GM19238 (cell line): Measurements from ENCODE around the gene NGFR.

Experiments
- DNase-seq: peaks from one replicate; pipeline ENCODE4 v3.0.0; 2011; ENCODE audit warnings: low spot score; ENCODE audit not compliant: insufficient read length

The NGFR gene

DNA sequence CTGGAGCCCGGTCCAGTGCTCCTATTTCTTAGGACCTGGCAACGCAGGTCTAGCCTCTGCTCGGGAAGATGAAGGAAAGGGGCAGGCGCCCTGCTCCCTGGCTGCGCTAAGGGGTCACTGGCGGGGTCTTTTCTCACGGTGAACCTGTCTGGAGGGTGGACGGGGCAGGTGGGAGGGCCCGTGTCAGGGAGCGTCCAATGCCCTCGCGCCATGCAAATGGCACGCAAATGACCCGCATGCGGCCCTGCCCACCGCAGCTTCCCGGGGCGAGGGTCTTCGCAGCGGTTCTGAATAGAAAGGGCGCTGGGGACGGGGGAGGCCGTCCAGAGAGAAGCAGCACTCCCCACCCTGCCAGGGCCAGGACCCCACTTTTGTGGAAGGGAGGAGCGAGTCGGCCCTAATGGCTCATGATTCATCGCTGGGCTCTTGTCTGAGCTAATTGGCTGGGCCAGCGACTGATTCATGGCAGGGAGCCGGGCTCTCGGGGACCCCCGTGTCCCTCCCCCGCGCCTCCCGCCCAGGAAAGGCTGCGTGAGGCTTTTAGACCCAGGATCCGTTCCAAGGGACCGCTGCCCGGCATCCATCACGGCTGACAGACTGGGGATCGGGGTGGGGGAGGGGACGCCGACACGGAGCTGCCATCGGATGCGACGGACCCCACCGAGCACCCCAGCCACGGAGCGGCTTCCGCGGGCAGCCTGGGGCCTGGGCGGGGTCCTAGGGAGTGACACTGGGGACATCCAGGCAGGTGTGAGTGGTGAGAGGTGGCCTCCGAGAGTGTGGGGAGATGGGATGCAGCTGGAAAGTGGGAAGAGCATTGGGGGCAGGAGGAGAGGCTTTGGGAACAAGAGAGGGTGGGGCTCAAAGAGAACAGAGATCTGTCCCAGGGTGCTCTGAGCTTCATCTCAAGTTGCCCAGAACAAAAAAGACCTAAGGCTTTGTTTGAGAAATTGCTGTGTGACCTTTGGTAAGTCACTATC, 25.0 kb upstream of the NGFR start:
- DNase-seq: no peak

DNA sequence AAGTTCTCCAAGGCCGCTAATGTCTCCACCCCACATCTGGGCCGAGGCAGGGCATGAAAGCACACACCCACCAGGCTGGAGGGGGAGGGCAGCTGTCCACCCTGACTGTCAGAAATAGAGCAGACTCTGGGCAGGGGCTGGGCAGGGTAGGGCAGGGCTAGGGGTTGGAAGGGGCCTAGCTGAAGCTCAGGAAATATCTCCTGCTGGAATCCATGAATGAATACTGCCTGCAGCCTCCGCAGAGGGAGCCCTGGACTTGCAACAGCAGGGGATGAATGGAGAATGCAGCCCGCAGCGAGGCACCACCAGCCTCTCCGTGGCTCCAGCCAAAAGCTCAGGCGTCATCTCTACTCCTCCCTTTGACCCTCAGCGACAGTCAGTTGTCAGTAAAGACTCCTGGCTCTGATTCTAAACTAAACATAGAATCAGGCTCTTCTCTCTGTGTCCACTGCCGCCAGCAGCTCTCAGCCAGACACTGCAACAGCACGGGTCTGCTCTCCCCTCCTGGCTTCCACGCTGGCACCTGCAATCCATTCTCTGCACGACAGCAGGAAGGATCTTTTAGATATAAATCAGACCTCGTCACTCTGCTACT, 23.9 kb upstream of the NGFR start:
- no peak for DNase-seq

DNA sequence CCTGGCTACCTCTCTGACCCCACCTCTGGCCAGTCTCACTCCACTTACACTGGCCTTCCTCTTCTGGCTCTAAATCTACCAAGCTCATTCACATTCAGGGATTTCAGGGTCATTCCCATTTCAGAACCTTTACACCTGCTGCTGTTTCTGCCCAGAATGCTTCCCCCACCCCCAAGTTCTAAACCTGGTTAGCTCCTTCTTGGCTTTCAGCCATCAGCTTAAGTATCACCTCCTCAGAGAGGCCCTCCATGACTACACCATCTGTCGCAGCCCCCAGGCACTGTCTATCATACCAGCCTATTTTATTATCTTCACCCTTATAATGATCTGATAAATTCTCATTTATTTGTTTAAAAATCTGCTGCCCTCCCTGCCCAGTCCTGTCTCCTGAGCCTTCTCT, 23.3 kb upstream of the NGFR start:
- DNase-seq: no peak

DNA sequence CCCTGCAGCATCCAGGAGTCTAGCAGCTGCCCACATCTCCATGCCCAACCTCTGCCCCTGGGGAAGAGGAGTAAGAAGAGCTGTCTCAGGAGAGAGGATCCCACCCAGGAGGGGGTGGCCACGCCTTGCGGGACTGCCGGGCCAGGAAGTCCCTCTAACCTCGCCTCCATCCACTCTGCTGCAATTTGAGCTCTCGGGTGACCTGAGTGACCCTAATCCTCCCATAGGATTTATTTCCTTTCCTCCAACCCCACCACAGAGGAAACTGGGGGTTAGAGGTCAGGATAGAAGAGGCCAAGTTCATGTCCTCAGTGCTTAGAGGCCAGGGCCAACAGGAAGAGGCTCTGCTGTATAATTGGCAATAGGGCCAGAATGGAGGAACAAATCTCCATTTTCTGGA, 22.6 kb upstream of the NGFR start:
- no peak for DNase-seq

DNA sequence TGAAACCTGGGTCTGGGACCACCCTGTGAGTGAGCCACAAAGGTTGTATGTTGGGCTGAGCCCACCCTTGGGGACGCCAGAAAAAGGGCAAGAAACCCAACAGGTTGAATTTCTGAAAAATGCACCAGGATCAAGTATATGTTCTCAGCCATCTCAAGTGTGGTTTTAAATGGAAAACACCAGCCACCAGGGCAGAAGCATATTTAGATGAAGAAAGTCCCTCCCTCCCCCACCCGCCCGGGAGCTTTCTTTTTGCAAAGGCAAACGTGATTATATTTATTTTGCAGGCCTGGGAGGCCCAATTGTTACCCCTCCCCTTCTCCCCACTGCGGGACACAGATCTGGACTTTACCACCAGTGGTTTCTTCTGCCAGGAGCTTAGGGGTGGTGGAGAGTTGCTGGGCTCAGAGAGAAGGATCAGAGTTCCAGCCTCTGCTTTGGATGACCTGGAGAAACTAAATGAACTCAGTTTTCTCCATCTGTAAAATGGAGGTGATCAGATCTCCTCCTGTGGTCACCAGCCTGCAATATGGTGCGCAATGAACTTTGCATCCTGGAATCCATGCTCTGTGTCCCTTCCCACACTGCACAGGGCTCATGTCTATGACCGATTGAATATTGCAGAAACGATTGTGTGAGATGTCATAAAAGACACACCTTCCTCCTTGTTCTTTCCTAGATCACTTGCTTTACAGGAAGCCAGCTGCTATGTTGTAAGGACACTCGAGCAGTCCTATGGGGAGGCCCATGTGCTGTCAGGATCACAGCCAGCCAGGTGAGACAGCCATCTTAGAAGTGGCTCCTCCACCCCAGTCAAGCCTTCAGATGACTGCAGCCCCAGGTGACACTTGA, 21.0 kb upstream of the NGFR start:
- DNase-seq: no peak

DNA sequence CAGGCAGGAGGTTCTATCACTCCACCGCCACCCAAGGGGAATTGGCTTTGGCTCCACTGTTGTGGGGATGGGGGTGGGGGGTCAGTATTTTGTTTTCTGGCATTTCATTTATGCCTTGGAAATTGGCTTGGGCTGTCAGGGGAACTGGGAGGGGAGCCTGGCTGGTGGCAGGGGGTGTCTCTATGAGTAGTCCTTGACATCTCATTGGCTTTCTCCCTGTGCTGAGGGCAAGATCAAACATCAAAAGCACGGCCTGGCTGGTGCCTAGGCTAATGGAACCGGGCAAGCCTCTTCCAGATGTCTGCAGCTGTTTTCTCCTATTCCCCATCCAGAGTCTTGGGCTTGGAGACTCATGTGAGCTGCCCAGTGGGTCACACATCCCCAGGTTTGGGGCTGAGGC, 17.4 kb upstream of the NGFR start:
- no peak for DNase-seq

DNA sequence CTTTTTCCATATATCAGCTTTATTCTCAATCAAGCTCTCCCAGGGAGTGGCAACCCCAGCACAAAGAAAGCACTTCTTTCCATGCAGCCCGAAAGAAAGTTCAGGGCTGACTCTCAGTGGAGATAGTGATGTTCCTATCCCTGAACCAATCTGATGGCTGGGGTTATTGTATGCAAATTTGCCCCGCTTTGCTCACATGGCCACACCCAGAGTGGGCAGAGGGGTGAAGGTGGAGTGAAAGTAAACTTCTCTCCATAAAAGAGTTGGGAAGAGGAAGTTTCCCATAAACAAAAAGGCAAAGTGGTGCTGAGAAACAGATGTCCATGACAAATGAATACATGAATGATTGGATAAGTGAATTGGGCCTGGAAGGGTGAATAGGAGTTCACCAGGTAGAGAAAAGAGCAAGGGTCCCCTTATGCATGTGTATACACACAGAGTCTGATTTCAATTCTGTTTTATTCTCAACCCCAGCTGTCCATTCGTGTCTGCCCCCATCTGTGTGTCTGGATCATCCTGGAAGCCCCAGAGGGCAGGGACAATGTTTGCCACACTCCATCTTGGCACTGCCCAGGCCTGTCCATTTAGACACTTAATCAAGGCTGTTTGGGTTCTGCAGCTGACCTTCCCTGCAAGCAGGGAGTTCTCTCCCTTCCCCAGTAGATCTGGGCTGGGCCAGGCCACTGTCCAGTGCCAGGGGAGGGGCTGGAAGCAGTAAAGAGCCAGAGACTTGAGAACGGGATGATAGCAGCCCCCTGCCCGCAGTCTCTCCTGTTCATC, 14.1 kb upstream of the NGFR start:
- DNase-seq: no peak

DNA sequence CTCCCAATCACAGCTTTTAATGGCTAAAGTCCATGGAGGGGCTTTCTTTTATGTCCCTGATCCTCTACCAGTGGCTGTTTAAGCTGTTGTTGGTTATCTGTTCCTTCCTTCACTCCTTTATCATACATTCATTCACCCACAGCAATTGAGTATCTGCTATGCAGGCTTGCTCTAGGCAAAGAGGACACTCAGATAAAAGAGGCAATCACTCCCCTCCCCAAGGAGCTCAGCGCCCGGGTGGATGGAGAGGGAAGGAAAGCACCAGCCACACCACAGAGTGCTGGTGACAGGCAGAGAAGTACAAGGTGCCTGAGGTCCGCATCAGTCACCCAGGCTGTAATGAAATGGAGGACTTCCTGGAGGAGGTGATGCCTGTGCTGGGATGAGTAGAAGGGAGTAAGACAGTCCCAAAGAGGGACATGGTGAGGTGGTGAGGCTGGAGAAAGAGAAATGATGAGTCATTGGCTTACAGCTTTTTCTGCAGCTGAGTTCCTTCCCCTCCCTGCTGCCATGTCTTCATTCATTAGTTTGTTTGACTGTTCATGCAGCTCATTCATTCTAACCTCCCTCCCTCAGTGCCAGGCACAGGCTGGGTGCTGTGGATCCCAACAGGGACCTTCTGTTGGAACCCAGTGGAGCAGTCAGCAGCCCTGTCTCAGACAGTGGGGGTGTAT, 12.8 kb upstream of the NGFR start:
- DNase-seq: no peak

DNA sequence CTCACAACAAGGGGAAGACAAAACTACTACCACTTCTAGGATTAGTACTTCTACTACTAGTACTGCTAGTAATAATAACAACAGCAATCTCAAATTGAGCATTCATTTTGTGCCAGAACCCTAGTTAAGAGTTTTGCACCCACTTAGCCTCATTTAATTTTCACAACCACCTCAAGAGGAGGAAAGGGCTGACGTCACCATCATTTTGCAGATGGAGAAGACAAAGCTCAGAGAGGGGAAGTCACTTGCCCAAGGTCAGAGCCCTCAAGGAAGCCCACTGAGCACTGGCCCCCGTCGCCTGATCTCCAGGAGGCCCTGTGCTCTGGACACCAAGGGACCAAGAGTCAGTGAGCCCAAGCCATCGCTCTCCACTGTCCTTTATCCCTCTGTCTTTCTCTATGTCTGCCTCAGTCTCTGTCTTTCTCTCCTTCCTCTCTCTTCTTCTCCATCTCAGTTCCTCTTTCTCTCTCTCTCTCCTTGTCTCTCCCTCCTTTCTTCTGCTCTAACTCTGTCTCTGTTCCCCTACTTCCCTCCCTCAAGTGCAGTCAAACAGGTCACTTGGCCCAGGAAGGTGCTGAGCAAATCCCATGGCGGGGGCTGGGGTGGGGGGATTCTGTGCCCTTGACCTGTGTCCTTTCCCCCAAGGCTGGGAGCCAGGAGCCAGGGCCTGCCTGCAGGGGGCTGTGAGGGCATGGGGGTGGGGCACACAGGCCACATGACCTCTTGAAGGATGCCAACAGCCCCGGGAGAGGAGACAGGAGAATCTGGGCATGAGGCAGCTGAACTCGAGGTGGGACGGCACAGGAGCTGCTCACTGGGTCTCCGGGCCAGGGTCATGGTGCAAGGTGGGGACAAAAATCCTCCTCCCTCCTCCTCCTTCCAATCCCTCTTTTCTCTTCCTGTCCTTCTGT, 11.2 kb upstream of the NGFR start:
- DNase-seq: no peak

DNA sequence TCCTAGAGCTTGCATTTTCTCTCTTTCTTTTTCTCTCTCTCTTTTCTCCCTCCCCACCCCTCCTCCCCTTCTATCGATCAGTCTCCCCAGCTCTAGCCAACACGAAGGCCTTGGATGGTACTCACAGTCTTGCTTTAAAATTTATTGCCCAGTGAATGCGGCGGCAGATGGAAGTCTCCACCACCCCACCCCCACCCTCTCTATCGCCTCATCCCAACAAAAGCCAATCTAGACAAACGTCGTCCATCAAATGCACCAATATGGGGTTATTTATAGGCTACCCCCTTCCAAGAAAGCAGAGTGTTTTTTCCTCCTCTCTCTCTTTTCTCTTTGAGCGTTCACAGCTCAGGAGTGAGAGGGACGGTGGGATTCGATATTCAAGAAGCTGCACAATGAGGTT, 10.5 kb upstream of the NGFR start:
- no peak for DNase-seq

DNA sequence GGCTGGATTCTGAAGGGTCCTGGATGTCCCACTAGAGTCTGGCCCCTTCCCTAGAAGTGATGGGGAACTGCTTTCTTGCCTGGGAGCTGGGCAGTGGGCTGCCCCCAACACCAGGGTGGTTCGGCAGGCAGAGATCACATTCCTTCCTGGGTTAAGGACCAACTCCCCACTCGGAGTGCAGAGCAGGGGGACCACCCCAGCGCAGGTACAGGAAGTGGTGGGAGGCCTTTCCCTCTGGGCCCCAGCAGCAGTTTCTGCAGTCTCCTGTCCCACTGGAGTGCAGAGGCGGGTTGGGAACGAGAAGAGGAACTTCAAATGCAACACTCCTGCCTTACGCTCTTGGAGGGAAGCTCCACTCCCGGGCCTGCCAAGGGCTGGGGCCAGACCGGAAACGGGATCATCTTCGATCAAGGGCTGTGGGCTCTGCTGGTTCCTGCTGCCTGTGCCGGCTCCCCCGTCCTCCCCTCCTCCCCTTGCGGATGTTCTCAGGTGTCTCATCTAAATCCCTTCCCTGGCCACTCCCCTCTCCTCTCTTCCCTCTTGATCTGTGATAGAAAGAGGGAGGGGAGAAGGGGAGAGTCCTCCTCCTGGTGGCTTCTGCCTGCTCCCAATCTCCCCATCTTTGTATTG, 9.0 kb upstream of the NGFR start:
- no peak for DNase-seq

DNA sequence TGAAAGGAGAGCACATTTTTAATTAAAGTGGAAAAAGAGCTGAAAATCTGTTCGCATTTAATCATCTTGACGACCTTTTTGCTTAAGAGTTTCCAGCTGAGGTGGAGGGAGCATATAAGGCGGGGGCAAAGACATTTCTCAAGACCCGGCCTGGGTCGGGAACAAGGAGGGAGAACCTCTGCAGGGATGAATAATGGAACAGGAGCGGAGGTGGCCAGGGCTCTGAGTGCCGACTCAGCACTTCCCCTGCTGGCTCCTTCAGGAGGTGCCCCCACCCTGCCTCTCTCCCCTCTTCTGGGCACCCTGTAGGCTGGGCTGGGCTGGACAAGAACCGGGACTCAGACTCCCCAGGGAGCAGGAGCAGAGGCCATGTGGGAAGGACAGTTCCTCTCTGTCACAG, 7.9 kb upstream of the NGFR start:
- DNase-seq: no peak

DNA sequence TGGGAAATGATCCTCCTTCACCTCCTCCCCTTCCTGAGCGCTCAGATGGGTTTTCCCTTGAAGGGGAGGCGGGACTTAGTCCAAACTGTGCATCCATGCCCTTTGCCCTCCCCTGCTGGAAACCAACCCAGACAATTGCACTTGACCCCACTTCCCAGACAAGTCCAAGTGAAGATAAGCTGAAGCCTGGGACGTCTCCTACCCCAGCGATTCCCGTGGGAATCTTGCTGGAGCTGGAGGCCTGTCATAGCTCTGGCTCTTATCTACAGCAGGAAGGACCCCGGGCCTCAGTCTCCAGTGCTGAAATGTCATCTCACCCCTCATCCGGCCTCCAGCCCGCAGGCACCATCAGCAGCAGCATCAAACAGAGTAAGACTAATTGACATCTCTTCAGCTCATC, 6.5 kb upstream of the NGFR start:
- DNase-seq: no peak

DNA sequence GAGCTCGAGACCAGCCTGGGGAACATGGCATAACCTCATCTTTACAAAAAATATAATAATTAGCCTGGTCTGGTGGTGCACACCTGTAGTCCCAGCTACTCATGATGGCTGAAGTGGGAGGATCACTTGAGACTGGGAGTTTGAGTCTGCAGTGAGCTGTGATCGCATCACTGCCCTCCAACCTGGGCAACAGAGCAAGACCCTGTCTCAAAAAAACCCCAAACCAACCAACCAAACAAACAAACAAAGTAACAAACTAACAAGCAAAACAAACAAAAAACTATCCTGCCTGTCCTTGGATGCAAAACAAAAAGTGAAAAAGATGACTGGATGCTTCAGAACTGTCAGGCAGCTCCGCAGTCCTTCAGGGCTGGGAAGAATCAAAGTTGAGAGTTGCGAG, 5.7 kb upstream of the NGFR start:
- no peak for DNase-seq

DNA sequence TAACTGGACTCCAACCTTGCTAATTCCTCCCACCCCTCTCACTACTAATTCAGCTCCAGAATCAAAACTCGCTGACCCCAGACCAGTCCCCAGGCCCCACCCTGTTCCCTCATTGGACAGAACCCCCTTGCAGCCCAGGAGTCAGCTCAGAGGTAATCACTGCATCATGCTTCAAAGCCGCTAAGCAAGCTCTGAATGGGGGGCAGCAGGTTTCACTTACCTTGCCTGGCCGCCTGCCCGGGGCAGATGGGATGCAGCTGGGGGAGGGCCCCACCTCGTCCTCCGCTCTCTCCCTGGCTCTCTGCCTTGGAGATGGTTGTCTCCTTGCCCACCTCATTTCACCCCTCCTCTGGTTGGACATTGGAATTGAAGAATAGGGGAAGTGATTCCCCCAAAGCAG, 4.8 kb upstream of the NGFR start:
- no peak for DNase-seq

DNA sequence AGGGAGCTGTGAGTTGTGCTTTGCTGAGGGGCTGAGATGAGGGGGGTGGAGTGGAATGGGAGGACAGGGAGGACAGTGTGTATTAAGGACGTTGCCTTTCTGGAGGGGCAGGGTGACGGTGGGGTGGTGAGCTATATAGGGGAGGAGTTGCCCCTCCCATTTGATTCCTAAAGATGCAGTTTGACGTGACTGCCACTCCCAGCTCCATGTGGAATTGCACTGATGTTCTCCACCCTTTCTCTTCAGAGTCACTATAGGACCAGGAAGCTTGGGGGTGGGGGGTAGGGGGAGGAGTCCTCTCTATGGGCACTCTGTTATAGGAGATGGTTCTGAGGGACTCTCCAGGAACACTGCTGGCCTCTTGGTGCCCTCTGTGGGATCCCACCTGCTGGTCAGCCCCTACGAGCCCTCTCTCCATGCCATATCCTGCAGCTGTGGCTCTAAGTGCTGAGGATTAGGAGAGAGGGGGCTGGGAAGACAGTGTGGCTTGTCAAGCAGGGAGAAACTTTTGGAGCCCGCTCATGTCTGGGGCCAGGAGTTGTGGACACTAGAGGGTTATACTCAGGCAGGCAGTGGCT, 3.8 kb upstream of the NGFR start:
- no peak for DNase-seq

DNA sequence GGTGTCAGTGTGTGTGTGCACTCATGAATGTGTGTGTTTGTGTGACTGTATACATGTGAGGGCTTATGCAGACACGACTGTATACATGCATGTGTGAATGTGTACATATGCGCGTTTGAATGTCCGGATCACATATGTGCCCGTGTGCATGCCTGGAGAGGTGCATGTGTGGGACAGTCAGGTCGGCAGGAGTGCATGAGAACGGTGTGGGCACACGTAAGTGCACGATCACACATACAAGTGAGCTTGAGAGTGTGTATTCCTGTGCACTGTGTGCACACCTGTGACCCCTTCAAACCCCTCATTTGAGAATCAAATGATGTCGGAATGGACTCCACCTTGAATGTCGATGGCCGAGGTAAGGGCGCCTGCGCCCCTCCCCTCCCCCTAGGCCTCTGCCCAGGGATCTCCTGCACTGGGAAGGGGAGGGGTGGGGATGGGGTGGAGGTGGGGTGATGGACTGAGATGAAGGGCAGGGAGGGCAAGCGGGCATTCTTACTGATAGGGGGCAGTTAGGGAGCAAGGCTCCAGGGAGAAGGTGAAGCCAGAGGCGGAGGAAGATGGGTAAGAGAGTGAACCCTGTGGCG, 601 bp upstream of the NGFR start:
- DNase-seq: no peak

DNA sequence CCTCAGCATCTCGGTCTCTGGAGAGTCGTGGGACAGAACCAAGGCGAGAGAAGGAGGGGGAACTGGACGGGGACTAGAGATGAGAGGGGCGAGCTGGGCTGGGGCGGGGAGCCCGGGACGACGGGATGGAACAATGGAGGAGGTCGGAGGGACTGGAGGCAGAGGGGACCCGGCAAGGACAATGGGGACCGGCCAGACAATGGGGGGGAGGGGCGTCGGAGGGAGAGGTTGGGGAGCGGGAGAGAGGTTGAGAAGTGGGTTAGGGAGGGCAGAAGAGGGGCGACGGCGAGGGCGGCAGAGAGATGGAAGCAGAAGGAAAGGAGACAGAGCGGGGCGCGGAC, 719 bp downstream of the NGFR start:
- no peak for DNase-seq
